Activated CD8-positive, alpha-beta T cell treated with anti-CD3 and anti-CD28 coated beads for 36 hours (primary cell): ENCODE data around the gene AUTS2. TPM values are rescaled to one million over a fixed set of nuclear protein-coding genes. Genes with fewer than 3 reads are reported as not detected.

ENCODE experiments used
- ATAC-seq: fragments of 200-7000 bp; cut with Tn5 transposase; one replicate; pipeline ENCODE4 v1.10.0; 2021; ENCODE audit warnings: mild to moderate bottlenecking, moderate library complexity
- CTCF ChIA-PET: fragments of 350-600 bp; sonication (Branson Sonifier 250); formaldehyde crosslinking; loops from one replicate; lab custom pipeline; 2021; ENCODE audit warnings: antibody characterized with exemption; lab: Charles Lee
- POLR2A ChIA-PET: fragments of 350-600 bp; sonication (Branson Sonifier 250); formaldehyde crosslinking; loops from one replicate; lab custom pipeline; 2021; ENCODE audit warnings: antibody characterized with exemption; lab: Charles Lee
- DNase-seq: peaks from one replicate; pipeline ENCODE4 v3.0.0-alpha.2; 2020
- H3K27ac Mint-ChIP-seq: one replicate; pipeline ENCODE4 v1.8.0; 2021; ENCODE audit warnings: mild to moderate bottlenecking, mixed read lengths
- H3K27me3 Mint-ChIP-seq: one replicate; pipeline ENCODE4 v1.8.0; 2021; ENCODE audit warnings: mixed read lengths
- H3K36me3 Mint-ChIP-seq: one replicate; pipeline ENCODE4 v1.8.0; 2021; ENCODE audit warnings: low read depth, mixed read lengths
- H3K4me1 Mint-ChIP-seq: one replicate; pipeline ENCODE4 v1.8.0; 2021; ENCODE audit warnings: low read depth, mixed read lengths
- H3K4me3 Mint-ChIP-seq: one replicate; pipeline ENCODE4 v1.8.0; 2021; ENCODE audit warnings: mild to moderate bottlenecking, moderate library complexity, mixed read lengths
- H3K9me3 Mint-ChIP-seq: one replicate; pipeline ENCODE4 v1.8.0; 2021; ENCODE audit warnings: mixed read lengths
- intact Hi-C: fragments of 100-400 bp; cut with micrococcal nuclease; formaldehyde crosslinking; loops from one replicate; pipeline ENCODE4 v1.10.0; 2022
- total RNA-seq, 2 experiments: library from RNA; stranded (reverse); gene quantifications; one replicate each; pipeline ENCODE4 v1.2.3, GENCODE V29; 2021
- TF ChIP-seq, protein P1 (sequence below): fragments of 200-600 bp; IDR thresholded peaks from one replicate; pipeline ENCODE4 v1.8.0; 2022; ENCODE audit warnings: antibody characterized with exemption, mild to moderate bottlenecking

AUTS2 gene
- total RNA-seq, 2 experiments from 2014 or later, result 3.1 to 3.3 TPM

GRCh38 chr7:70421319-70421718 is 823.0 kb downstream of the AUTS2 start:
- intact Hi-C loops, result no loop called here
- ChIA-PET POLR2A (no interaction called here), CTCF (interaction anchor here (0.5 kb wide), 1 partner anchor 291 kb away, joined by 3 read pairs; no protein-coding TSS in a partner anchor)

DNA sequence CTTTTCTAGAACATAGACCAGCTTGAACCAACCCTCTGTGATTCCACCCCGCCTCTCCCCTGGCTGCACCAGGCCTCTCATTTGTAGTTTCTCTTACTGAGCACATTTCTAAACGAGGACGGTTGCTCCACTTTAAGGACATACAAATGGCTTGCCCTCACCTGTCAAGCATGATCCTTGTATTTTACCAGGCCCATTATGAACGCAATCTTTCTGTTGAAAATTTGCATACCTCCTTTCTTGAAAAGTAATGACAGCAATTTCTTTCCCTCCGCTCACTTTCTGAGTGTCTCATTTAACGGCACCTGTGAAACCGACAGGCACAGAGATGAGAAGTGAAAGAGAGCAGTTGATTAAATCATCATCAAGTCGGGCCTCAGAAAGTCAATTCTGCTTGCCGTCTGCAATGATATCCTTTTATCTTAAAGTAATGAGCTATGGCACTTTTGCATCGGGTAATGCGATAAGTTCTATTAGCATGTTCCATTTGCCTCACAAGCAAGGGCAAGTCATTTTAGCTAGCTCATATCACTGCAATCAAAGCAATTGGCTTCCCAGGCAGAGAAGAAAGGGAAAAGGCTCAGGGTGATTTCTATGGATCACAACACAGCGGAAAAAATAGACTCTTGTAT is 828.1 kb downstream of the AUTS2 start:
- ATAC-seq (no peak), DNase-seq (no peak)
- Mint-ChIP-seq H3K4me3 (no peak overlapping the region), H3K4me1 (no peaks in the 10 kb centered on the region), H3K27me3 (no peaks in the 10 kb centered on the region), H3K9me3 (no peaks in the 10 kb centered on the region), H3K36me3 (no peaks in the 10 kb centered on the region), H3K27ac (no peak overlapping the region)
- CTCF ChIA-PET, result no interaction called here
- intact Hi-C loops, result no loop called here
- POLR2A ChIA-PET, result no interaction called here
- TF ChIP-seq, protein P1, sequence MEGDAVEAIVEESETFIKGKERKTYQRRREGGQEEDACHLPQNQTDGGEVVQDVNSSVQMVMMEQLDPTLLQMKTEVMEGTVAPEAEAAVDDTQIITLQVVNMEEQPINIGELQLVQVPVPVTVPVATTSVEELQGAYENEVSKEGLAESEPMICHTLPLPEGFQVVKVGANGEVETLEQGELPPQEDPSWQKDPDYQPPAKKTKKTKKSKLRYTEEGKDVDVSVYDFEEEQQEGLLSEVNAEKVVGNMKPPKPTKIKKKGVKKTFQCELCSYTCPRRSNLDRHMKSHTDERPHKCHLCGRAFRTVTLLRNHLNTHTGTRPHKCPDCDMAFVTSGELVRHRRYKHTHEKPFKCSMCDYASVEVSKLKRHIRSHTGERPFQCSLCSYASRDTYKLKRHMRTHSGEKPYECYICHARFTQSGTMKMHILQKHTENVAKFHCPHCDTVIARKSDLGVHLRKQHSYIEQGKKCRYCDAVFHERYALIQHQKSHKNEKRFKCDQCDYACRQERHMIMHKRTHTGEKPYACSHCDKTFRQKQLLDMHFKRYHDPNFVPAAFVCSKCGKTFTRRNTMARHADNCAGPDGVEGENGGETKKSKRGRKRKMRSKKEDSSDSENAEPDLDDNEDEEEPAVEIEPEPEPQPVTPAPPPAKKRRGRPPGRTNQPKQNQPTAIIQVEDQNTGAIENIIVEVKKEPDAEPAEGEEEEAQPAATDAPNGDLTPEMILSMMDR, result no peak

More at GRCh38 chr7:70421319-70421718, 823.0 kb downstream of the AUTS2 start:
- Mint-ChIP-seq H3K9me3 (no peaks in the 10 kb centered on the region), H3K27me3 (no peaks in the 10 kb centered on the region), H3K36me3 (no peaks in the 10 kb centered on the region), H3K4me1 (no peaks in the 10 kb centered on the region), H3K4me3 (no peak overlapping the region), H3K27ac (no peak overlapping the region)
- DNase-seq, result no peak
- ATAC-seq, result no peak
- TF ChIP-seq, protein P1, result no peak

DNA sequence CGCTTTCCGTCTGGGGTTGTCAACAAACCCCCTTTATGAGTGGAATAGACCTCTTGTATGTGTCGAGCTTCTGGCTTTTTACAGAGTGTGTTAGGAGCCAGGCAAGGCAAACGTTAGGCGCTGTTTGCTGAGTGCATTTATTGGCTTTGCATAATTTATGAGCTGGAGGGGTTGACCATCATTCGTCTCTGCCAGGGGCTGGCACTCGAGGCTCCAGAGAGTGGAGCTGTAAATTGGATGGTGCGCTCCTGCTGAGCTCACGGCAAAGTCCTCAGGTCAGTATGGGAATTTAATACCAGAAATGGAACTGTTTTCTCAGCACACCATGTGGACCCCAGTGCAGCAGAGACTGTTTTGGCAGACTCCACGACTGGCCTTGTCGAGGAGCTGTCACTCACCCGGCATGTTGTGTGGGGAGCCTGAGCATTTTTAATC is 834.3 kb downstream of the AUTS2 start:
- CTCF ChIA-PET, result no interaction called here
- no peaks in the 10 kb centered on the region for H3K36me3 Mint-ChIP-seq
- no peaks in the 10 kb centered on the region for H3K27me3 Mint-ChIP-seq
- ATAC-seq, result no peak
- H3K4me3 Mint-ChIP-seq, result no peak overlapping the region
- POLR2A ChIA-PET, result no interaction called here
- no peak overlapping the region for H3K27ac Mint-ChIP-seq
- no peaks in the 10 kb centered on the region for H3K9me3 Mint-ChIP-seq
- no peak for DNase-seq
- TF ChIP-seq, protein P1, result no peak
- peaks cover 6% of the 10 kb centered on the region for H3K4me1 Mint-ChIP-seq
- intact Hi-C loops, result no loop called here

- Mint-ChIP-seq H3K27ac (no peak overlapping the region), H3K9me3 (no peaks in the 10 kb centered on the region), H3K27me3 (no peaks in the 10 kb centered on the region), H3K4me3 (no peak overlapping the region), H3K36me3 (no peaks in the 10 kb centered on the region), H3K4me1 (peaks cover 6% of the 10 kb centered on the region)
- ATAC-seq, result no peak
- intact Hi-C loops, result no loop called here
- TF ChIP-seq, protein P1, result no peak
- CTCF ChIA-PET, result no interaction called here
- DNase-seq, result no peak
- POLR2A ChIA-PET, result interaction anchor here (0.7 kb wide), 1 partner anchor 17 kb away, joined by 3 read pairs; no protein-coding TSS in a partner anchor
These were observed 836.1 kb downstream of the AUTS2 start for GRCh38 chr7:70434376-70434775.

DNA sequence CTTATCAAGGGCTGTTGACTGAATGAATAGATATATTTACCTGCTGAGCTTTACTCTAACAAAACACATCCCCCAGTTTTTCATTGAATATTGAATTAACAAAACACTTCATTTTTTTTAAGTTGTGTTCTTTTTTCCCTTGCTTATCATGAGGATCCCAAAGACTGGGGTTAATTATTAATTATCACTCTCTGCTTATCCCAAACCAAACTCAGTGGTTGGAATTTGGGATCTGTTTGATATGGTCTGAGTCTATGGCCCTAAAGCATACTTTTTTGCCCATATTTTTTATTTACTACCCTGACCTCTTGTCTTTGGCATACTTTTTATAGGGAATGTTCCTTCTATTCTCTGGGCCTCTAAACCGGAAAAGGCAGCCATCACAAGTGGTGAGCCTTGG is 836.5 kb downstream of the AUTS2 start:
- ATAC-seq, result no peak
- Mint-ChIP-seq H3K4me3 (no peak overlapping the region), H3K36me3 (no peaks in the 10 kb centered on the region), H3K4me1 (peaks cover 6% of the 10 kb centered on the region), H3K9me3 (no peaks in the 10 kb centered on the region), H3K27ac (no peak overlapping the region), H3K27me3 (no peaks in the 10 kb centered on the region)
- intact Hi-C loops, result no loop called here
- POLR2A ChIA-PET, result interaction anchor here (0.7 kb wide), 1 partner anchor 18 kb away, joined by 3 read pairs; no protein-coding TSS in a partner anchor
- TF ChIP-seq, protein P1, result no peak
- CTCF ChIA-PET, result no interaction called here
- DNase-seq, result no peak
